Adrenal gland (tissue), 12 donors: ENCODE data around the gene DCUN1D2. TPM values are rescaled to one million over a fixed set of nuclear protein-coding genes. Genes with fewer than 3 reads are reported as not detected.

Experiments used
- DNase-seq, 7 donors: peaks; one replicate each; pipeline ENCODE4 v3.0.0-alpha.2; 2019 to 2020
- H3K27ac ChIP-seq, 5 donors: fragments of 200-600 bp; sonication (generic) in 4 of 5; 1 replicate in 3 of 5; 2 replicates in 2 of 5; pipeline versions ENCODE4 v1.5.1 to v1.8.0; 2016 to 2020; ENCODE audit warnings: mild to moderate bottlenecking in 1 of 5
- H3K27me3 ChIP-seq: fragments of 200-600 bp; 2 replicates; pipeline ENCODE4 v1.8.0; 2021
- H3K36me3 ChIP-seq, 2 donors: fragments of 200-600 bp; replicated peaks in 1 of 2; 1 replicate in 1 of 2; 2 replicates in 1 of 2; pipeline versions ENCODE4 v1.5.1 to v1.8.0; 2018 to 2022
- H3K4me1 ChIP-seq, 2 donors: fragments of 200-600 bp; replicated peaks in 1 of 2; 1 replicate in 1 of 2; 2 replicates in 1 of 2; pipeline versions ENCODE4 v1.5.1 to v1.8.0; 2018 to 2021
- H3K4me3 ChIP-seq, 4 donors: fragments of 200-600 bp; sonication (generic) in 3 of 4; one replicate each; pipeline ENCODE4 v1.5.1; 2016 to 2018
- H3K9me3 ChIP-seq, 3 donors: fragments of 200-600 bp; sonication (generic) in 1 of 3; replicated peaks in 1 of 3; 1 replicate in 2 of 3; 2 replicates in 1 of 3; pipeline versions ENCODE4 v1.5.1 to v1.8.0; 2016 to 2021
- CTCF ChIP-seq, 6 experiments: fragments of 450-650 bp in 4 of 6; fragments of 200-600 bp in 2 of 6; sonication (generic) in 1 of 6; IDR thresholded peaks; 1 replicate in 5 of 6; 2 replicates in 1 of 6; pipeline versions ENCODE4 v1.5.1 to v1.8.0; 2016 to 2021; ENCODE audit warnings: antibody characterized with exemption in 6 of 6, mild to moderate bottlenecking in 2 of 6, moderate library complexity in 1 of 6
- POLR2A ChIP-seq, 2 donors: fragments of 450-650 bp; IDR thresholded peaks; one replicate each; pipeline ENCODE4 v1.6.1; 2017; ENCODE audit warnings: antibody characterized with exemption in 2 of 2, mild to moderate bottlenecking in 2 of 2, moderate library complexity in 1 of 2
- WGBS, 4 donors: extraction: QIAGEN DNeasy Blood & Tissue Kit in 2 of 4; methylation state at CpG; one replicate each; pipeline versions ENCODE4 v1.1.5 to v1.1.7; 2013 to 2017; 5-methylcytosine and 5-hydroxymethylcytosine counted together
- intact Hi-C, 2 donors: fragments of 100-400 bp; cut with DNase I; formaldehyde crosslinking; loops; one replicate each; pipeline versions ENCODE4 v1.14.1 to v1.15.0; 2022 to 2023
- polyA plus RNA-seq, 3 donors: library from polyadenylated mRNA; stranded (reverse); fragments of 200-250 nt in 2 of 3; fragments of 350-450 nt in 1 of 3; fragmentation: Illumina TruSeq in 1 of 3; extraction: RNeasy Lipid Tissue Mini Kit (QIAGEN cat#74804) in 1 of 3; gene quantifications; one replicate each; pipeline ENCODE4 v1.2.3, GENCODE V29; 2013 to 2014
- total RNA-seq, 9 donors: library from RNA; depleted of rRNA in 4 of 9; stranded (reverse); fragments of >200 nt in 4 of 9; fragments of 120-200 nt in 1 of 9; fragmentation: NEBNext Ultra II Directional in 1 of 9; extraction: Animal tissue kit (Norgen Biotek cat#: 25700) in 1 of 9; gene quantifications; one replicate each; pipeline versions ENCODE4 v1.1.0 to v1.2.4, GENCODE V29; 2013 to 2023
- donor health status: healthy with polysubstance abuse.
- donor health status: Bipolar disorder and iron deficiency.
- donor health status: DM: yes; HTN: yes; CAD: no.
- donor health status: DM: no; HTN: no; CAD: no.
- donor health status: DM: no; HTN: no; CAD: no.
- donor health status: DM: yes; HTN: yes; CAD: no.

DCUN1D2 gene
- total and polyA plus RNA-seq, 12 donors: 8.1 to 28.0 (median 18.8) TPM

GRCh38 chr13:113414335-113414734, 76.2 kb downstream of the DCUN1D2 start:
- Histone ChIP-seq H3K27me3 (no peaks in the 10 kb centered on the region), H3K9me3 (no peaks in the 10 kb centered on the region), H3K27ac (no peak overlapping the region), H3K36me3 (no peaks in the 10 kb centered on the region), H3K4me3 (no peak overlapping the region), H3K4me1 (no peaks in the 10 kb centered on the region)
- intact Hi-C loops: no loop called here
- no peak for TF ChIP-seq CTCF (IDR thresholded peaks at IDR 0.05)
- TF ChIP-seq POLR2A (IDR thresholded peaks at IDR 0.05): no peak
- no peak for DNase-seq
- WGBS, 4 donors: 71 to 85% (median 83%) methylated on average over 2 to 8 of the region's 8 CpGs

GRCh38 chr13:113413898-113414282, 76.6 kb downstream of the DCUN1D2 start:
- Histone ChIP-seq H3K36me3 (no peaks in the 10 kb centered on the region), H3K27me3 (no peaks in the 10 kb centered on the region), H3K4me1 (no peaks in the 10 kb centered on the region), H3K9me3 (no peaks in the 10 kb centered on the region), H3K27ac (no peak overlapping the region), H3K4me3 (no peak overlapping the region)
- intact Hi-C loops: no loop called here
- DNase-seq: no peak
- TF ChIP-seq CTCF (IDR thresholded peaks at IDR 0.05) (no peak), POLR2A (IDR thresholded peaks at IDR 0.05) (no peak)
- WGBS, 4 donors: 47 to 73% (median 62%) methylated on average over 5 to 9 of the region's 9 CpGs

GRCh38 chr13:113413178-113413897, 77.2 kb downstream of the DCUN1D2 start:
- Histone ChIP-seq H3K4me3 (no peak overlapping the region), H3K36me3 (no peaks in the 10 kb centered on the region), H3K27me3 (no peaks in the 10 kb centered on the region), H3K9me3 (no peaks in the 10 kb centered on the region), H3K27ac (no peak overlapping the region), H3K4me1 (no peaks in the 10 kb centered on the region)
- no peak for TF ChIP-seq POLR2A (IDR thresholded peaks at IDR 0.05)
- no peak for TF ChIP-seq CTCF (IDR thresholded peaks at IDR 0.05)
- DNase-seq: no peak
- WGBS, 4 donors: 87 to 100% (median 88%) methylated on average over 5 to 32 of the region's 32 CpGs
- intact Hi-C loops: no loop called here

- Histone ChIP-seq H3K4me1 (no peaks in the 10 kb centered on the region), H3K27ac (no peak overlapping the region), H3K4me3 (no peak overlapping the region), H3K9me3 (no peaks in the 10 kb centered on the region), H3K36me3 (no peaks in the 10 kb centered on the region), H3K27me3 (no peaks in the 10 kb centered on the region)
- no peak for TF ChIP-seq CTCF (IDR thresholded peaks at IDR 0.05)
- TF ChIP-seq POLR2A (IDR thresholded peaks at IDR 0.05): no peak
- intact Hi-C loops: no loop called here
- WGBS, 4 donors: 78 to 97% (median 95%) methylated on average over 4 to 27 of the region's 27 CpGs
- no peak for DNase-seq
These were observed 78.1 kb downstream of the DCUN1D2 start for GRCh38 chr13:113412440-113412839.
